Caco-2 (cell line): ENCODE data around the gene NKAIN1. TPM values are rescaled to one million over a fixed set of nuclear protein-coding genes. Genes with fewer than 3 reads are reported as not detected.

Source experiments
- BruUV-seq: library from RNA; stranded (reverse); fragments of 400-500 nt; replicated peaks from 2 replicates; lab custom pipeline; 2021; lab: Mats Ljungman, UMichigan
- CTCF ChIA-PET: fragments of 300-600 bp; sonication (Branson Sonifier 250); formaldehyde crosslinking; loops from one replicate; lab custom pipeline; 2022; ENCODE audit warnings: antibody characterized with exemption; lab: Charles Lee
- POLR2A ChIA-PET: fragments of 300-600 bp; sonication (Branson Sonifier 250); formaldehyde crosslinking; loops from one replicate; lab custom pipeline; 2022; ENCODE audit warnings: antibody characterized with exemption; lab: Charles Lee
- DNase-seq, 2 experiments: peaks; one replicate each; pipeline versions ENCODE4 v3.0.0 to v3.0.0-alpha.2; 2020 to 2022
- H3K27me3 ChIP-seq: replicated peaks from 2 replicates; pipeline ENCODE4 v1.6.0; 2011; ENCODE audit warnings: low read length; ENCODE audit not compliant: control insufficient read depth, insufficient read depth
- H3K36me3 ChIP-seq: 2 replicates; pipeline ENCODE4 v1.5.1; 2011; ENCODE audit warnings: low read length; ENCODE audit not compliant: control insufficient read depth, insufficient read depth
- H3K4me1 ChIP-seq: fragments of 250-450 bp; sonication (Bioruptor Pico); 2 replicates; pipeline ENCODE4 v1.5.1; 2020; ENCODE audit warnings: mild to moderate bottlenecking
- H3K4me3 ChIP-seq: 2 replicates; pipeline ENCODE4 v1.5.1; 2011; ENCODE audit warnings: low read depth, mild to moderate bottlenecking, control low read depth, low read length
- H3K9me3 ChIP-seq: fragments of 250-450 bp; sonication (Bioruptor Pico); 2 replicates; pipeline ENCODE4 v1.5.1; 2020; ENCODE audit warnings: mild to moderate bottlenecking, moderate library complexity
- H3K27ac Mint-ChIP-seq: one replicate; pipeline ENCODE4 v1.8.0; 2022; ENCODE audit warnings: mixed read lengths; ENCODE audit not compliant: unreplicated experiment
- H3K27me3 Mint-ChIP-seq: one replicate; pipeline ENCODE4 v1.8.0; 2022; ENCODE audit warnings: mixed read lengths; ENCODE audit not compliant: insufficient read depth, unreplicated experiment
- H3K36me3 Mint-ChIP-seq: one replicate; pipeline ENCODE4 v1.8.0; 2022; ENCODE audit warnings: mild to moderate bottlenecking, mixed read lengths; ENCODE audit not compliant: insufficient read depth, unreplicated experiment
- H3K4me1 Mint-ChIP-seq: one replicate; pipeline ENCODE4 v1.8.0; 2022; ENCODE audit warnings: low read depth, mixed read lengths; ENCODE audit not compliant: unreplicated experiment
- H3K4me3 Mint-ChIP-seq: one replicate; pipeline ENCODE4 v1.8.0; 2022; ENCODE audit warnings: mild to moderate bottlenecking, moderate library complexity, mixed read lengths; ENCODE audit not compliant: unreplicated experiment
- H3K9me3 Mint-ChIP-seq: one replicate; pipeline ENCODE4 v1.8.0; 2022; ENCODE audit warnings: mixed read lengths; ENCODE audit not compliant: unreplicated experiment
- intact Hi-C: fragments of 100-400 bp; cut with micrococcal nuclease; formaldehyde crosslinking; loops from one replicate; pipeline ENCODE4 v1.10.0; 2022; ENCODE audit not compliant: unreplicated experiment
- total RNA-seq: library from RNA; stranded (reverse); gene quantifications from 2 replicates; pipeline ENCODE4 v1.2.3, GENCODE V29; 2022
- TF ChIP-seq, protein P1 (sequence below), 2 experiments: fragments of 200-600 bp in 1 of 2; IDR thresholded peaks; 1 replicate in 1 of 2; 2 replicates in 1 of 2; pipeline versions ENCODE4 v1.5.1 to v1.8.0; 2011 to 2022; ENCODE audit warnings: antibody characterized with exemption in 1 of 2, control low read depth in 1 of 2, inconsistent platforms in 1 of 2, low read depth in 1 of 2, low read length in 1 of 2, mild to moderate bottlenecking in 1 of 2, moderate library complexity in 1 of 2; ENCODE audit not compliant: insufficient read depth in 1 of 2, severe bottlenecking in 1 of 2, unreplicated experiment in 1 of 2

NKAIN1 gene
- total RNA-seq, 1 experiment from 2014 or later, result not detected

DNA sequence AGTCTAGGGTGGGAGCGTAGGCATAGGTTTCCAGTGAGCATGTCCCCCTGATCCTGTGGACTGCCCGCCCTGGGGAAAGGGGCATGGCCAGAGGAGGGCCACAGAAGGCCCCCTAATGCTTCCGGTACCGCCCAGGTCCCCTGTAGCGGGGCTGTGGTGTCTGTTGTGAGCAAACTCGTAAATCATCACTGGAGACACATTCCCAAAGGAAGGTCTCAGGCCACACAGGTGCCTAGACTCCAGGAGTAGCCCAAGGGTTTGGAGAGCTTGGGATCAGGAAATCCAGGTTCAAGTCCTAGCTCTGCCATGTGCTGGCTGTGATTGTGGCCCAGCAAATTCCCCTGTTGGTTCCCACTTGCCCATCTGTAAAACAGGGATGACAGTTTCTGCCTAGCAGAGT is 20.2 kb downstream of the NKAIN1 start:
- Histone ChIP-seq H3K9me3 (no peaks in the 10 kb centered on the region), H3K36me3 (no peaks in the 10 kb centered on the region), H3K27me3 (no peaks in the 10 kb centered on the region), H3K4me3 (no peak overlapping the region), H3K4me1 (no peaks in the 10 kb centered on the region)
- Mint-ChIP-seq H3K27me3 (no peaks in the 10 kb centered on the region), H3K4me3 (no peak overlapping the region), H3K27ac (no peak overlapping the region), H3K4me1 (no peaks in the 10 kb centered on the region), H3K36me3 (no peaks in the 10 kb centered on the region), H3K9me3 (no peaks in the 10 kb centered on the region)
- DNase-seq, result no peak
- ChIA-PET POLR2A (no interaction called here), CTCF (interaction anchor here (0.6 kb wide), 1 partner anchor 64 kb away, joined by 3 read pairs; no protein-coding TSS in a partner anchor)
- no TSS peak for BruUV-seq
- TF ChIP-seq, protein P1, sequence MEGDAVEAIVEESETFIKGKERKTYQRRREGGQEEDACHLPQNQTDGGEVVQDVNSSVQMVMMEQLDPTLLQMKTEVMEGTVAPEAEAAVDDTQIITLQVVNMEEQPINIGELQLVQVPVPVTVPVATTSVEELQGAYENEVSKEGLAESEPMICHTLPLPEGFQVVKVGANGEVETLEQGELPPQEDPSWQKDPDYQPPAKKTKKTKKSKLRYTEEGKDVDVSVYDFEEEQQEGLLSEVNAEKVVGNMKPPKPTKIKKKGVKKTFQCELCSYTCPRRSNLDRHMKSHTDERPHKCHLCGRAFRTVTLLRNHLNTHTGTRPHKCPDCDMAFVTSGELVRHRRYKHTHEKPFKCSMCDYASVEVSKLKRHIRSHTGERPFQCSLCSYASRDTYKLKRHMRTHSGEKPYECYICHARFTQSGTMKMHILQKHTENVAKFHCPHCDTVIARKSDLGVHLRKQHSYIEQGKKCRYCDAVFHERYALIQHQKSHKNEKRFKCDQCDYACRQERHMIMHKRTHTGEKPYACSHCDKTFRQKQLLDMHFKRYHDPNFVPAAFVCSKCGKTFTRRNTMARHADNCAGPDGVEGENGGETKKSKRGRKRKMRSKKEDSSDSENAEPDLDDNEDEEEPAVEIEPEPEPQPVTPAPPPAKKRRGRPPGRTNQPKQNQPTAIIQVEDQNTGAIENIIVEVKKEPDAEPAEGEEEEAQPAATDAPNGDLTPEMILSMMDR (IDR thresholded peaks at IDR 0.05; ENCODE audit: insufficient read depth in 1 of 2, low read depth in 1 of 2, low read length in 1 of 2, severe bottlenecking in 1 of 2, unreplicated experiment in 1 of 2), result no peak
- intact Hi-C loops, result no loop called here

DNA sequence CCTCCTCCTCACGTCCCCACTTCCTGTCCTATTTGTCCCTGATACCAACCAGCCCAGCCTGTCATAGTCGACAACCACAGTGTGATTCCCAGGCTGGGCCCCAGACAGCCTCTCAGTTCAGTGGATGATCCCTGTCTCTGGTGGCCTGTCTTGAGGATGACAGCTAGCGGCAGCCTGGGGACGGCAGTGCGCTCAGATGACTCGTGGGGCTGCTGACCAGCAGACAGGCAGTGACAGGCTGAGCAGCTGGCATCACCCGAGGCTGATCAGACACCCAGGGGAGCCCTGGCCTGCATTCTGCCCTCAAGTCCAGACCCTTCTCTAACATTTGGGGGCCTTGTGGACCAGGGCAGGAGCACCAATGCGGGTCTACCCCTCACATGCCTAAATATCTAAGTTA is 21.0 kb downstream of the NKAIN1 start:
- H3K36me3 ChIP-seq, result no peaks in the 10 kb centered on the region
- DNase-seq, result no peak
- CTCF ChIA-PET, result no interaction called here
- intact Hi-C loops, result no loop called here
- TF ChIP-seq, protein P1 (IDR thresholded peaks at IDR 0.05; ENCODE audit: insufficient read depth in 1 of 2, low read depth in 1 of 2, low read length in 1 of 2, severe bottlenecking in 1 of 2, unreplicated experiment in 1 of 2), result no peak
- no peak overlapping the region for H3K4me3 ChIP-seq
- POLR2A ChIA-PET, result no interaction called here
- no peaks in the 10 kb centered on the region for H3K9me3 ChIP-seq
- no peaks in the 10 kb centered on the region for H3K36me3 Mint-ChIP-seq
- H3K4me1 Mint-ChIP-seq, result no peaks in the 10 kb centered on the region
- H3K27me3 ChIP-seq, result no peaks in the 10 kb centered on the region
- no peak overlapping the region for H3K4me3 Mint-ChIP-seq
- H3K27me3 Mint-ChIP-seq, result no peaks in the 10 kb centered on the region
- H3K9me3 Mint-ChIP-seq, result no peaks in the 10 kb centered on the region
- no peaks in the 10 kb centered on the region for H3K4me1 ChIP-seq
- no peak overlapping the region for H3K27ac Mint-ChIP-seq
- BruUV-seq, result no TSS peak

DNA sequence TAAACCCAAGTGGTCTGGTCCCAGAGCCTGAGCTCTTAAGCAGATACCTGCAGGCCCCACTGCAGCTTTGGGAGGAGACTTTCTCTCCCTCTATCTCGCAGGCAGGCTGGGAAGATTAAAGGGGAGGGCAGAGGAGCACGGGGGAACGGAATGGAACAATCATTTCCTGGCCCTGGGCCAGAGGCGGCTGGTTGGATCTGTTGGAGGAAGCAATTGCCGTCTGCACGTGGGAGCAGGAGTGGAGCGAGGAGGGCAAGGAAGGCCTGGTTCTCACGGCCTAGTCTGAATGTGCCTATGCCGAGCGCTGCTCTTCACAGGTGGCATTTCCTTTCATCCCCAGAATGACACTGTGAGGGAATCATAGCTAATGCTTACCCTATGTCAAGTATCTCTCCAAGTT is 23.7 kb downstream of the NKAIN1 start:
- H3K27me3 ChIP-seq, result no peaks in the 10 kb centered on the region
- no peaks in the 10 kb centered on the region for H3K4me1 ChIP-seq
- H3K9me3 ChIP-seq, result no peaks in the 10 kb centered on the region
- BruUV-seq, result no TSS peak
- H3K4me3 ChIP-seq, result no peak overlapping the region
- no peak for DNase-seq
- CTCF ChIA-PET, result no interaction called here
- POLR2A ChIA-PET, result no interaction called here
- intact Hi-C loops, result no loop called here
- Mint-ChIP-seq H3K27me3 (no peaks in the 10 kb centered on the region), H3K36me3 (no peaks in the 10 kb centered on the region), H3K27ac (no peak overlapping the region), H3K9me3 (no peaks in the 10 kb centered on the region), H3K4me3 (no peak overlapping the region), H3K4me1 (no peaks in the 10 kb centered on the region)
- no peaks in the 10 kb centered on the region for H3K36me3 ChIP-seq
- TF ChIP-seq, protein P1 (IDR thresholded peaks at IDR 0.05; ENCODE audit: insufficient read depth in 1 of 2, low read depth in 1 of 2, low read length in 1 of 2, severe bottlenecking in 1 of 2, unreplicated experiment in 1 of 2), result no peak
